ENCODE results near the gene ZNF502. TPM values are rescaled to one million over a fixed set of nuclear protein-coding genes. Genes with fewer than 3 reads are reported as not detected.

ZNF502 gene
- total RNA-seq, 1 donor from 2014 or later, result not detected

DNA sequence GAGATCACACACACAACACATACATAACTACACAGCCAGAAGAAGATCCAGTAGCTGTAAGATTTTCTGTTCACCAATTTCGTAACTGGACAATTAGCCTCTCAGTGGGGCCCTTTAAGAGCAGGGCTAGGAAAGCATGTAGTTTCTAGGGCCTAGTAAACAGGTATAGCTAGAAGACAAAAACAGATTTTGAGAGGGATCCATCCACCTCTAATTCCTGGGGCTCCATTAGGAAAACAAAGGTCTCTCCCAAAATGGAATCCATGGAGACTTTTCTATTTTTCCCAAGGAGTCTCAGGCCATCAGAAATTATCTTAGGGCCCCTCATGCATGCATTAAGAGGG, 59.6 kb downstream of the ZNF502 start:
- no peaks in the 10 kb centered on the region for H3K27me3 Mint-ChIP-seq (ENCODE audit: low read depth)
- TF ChIP-seq, protein P1, sequence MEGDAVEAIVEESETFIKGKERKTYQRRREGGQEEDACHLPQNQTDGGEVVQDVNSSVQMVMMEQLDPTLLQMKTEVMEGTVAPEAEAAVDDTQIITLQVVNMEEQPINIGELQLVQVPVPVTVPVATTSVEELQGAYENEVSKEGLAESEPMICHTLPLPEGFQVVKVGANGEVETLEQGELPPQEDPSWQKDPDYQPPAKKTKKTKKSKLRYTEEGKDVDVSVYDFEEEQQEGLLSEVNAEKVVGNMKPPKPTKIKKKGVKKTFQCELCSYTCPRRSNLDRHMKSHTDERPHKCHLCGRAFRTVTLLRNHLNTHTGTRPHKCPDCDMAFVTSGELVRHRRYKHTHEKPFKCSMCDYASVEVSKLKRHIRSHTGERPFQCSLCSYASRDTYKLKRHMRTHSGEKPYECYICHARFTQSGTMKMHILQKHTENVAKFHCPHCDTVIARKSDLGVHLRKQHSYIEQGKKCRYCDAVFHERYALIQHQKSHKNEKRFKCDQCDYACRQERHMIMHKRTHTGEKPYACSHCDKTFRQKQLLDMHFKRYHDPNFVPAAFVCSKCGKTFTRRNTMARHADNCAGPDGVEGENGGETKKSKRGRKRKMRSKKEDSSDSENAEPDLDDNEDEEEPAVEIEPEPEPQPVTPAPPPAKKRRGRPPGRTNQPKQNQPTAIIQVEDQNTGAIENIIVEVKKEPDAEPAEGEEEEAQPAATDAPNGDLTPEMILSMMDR (IDR thresholded peaks at IDR 0.05; ENCODE audit: unreplicated experiment), result no peak
- H3K27ac Mint-ChIP-seq, result no peak overlapping the region
- no peaks in the 10 kb centered on the region for H3K4me1 Mint-ChIP-seq
- no peak for DNase-seq (ENCODE audit: low spot score in 2 of 2, unreplicated experiment in 2 of 2)
- H3K4me3 Mint-ChIP-seq, result no peak overlapping the region
- H3K36me3 Mint-ChIP-seq, result peaks cover 53% of the 10 kb centered on the region
- H3K9me3 Mint-ChIP-seq, result peaks cover 49% of the 10 kb centered on the region

Other genes with a start within 250 kb of the ZNF502 start
- 51.7 to 54.1 TPM (median 52.6 TPM) in 3 replicates for gene ZNF445, start 235.0 kb upstream of the ZNF502 start, total RNA-seq
- gene ZKSCAN7, start 157.5 kb upstream of the ZNF502 start, total RNA-seq, result 18.9 to 20.5 TPM (median 19.6 TPM) in 3 replicates
- gene ZNF660, start 127.7 kb upstream of the ZNF502 start, total RNA-seq, result 17.1 to 20.1 TPM (median 18.7 TPM) in 3 replicates
- gene ZNF197, start 87.6 kb upstream of the ZNF502 start, total RNA-seq, result 32.4 to 33.3 TPM (median 32.6 TPM) in 3 replicates
- gene ZNF35, start 63.9 kb upstream of the ZNF502 start, total RNA-seq, result 20.9 to 24.0 TPM (median 22.6 TPM) in 3 replicates
- 4.0 to 6.2 TPM (median 4.8 TPM) in 3 replicates for gene ZNF501, start 17.0 kb downstream of the ZNF502 start, total RNA-seq
- 35.8 to 41.4 TPM (median 36.4 TPM) in 3 replicates for gene KIAA1143, start 49.0 kb downstream of the ZNF502 start, total RNA-seq
- gene KIF15, start 49.1 kb downstream of the ZNF502 start, total RNA-seq, result 10.6 to 11.3 TPM (median 10.7 TPM) in 3 replicates
- 17.7 to 20.2 TPM (median 18.8 TPM) in 3 replicates for gene TMEM42, start 149.3 kb downstream of the ZNF502 start, total RNA-seq
- gene TGM4, start 161.9 kb downstream of the ZNF502 start, total RNA-seq, result 0.09 TPM in 1 of 3 replicates, not detected in the others